Measurements from ENCODE around the gene RTF2.
A peak's percentile ranks its signal among the peaks of the same experiment; 100 is the strongest.

The RTF2 gene

GRCh38 chr20:56468316-56469076 lies at the start of gene RTF2:
TSS of gene RTF2 (plus strand) at chr20:56468627. CDS start at chr20:56468698, 71 bp downstream.
- DNase-seq = peak; percentile 99

GRCh38 chr20:56420028-56420427 lies 48.4 kb upstream of the RTF2 start:
- no peak for DNase-seq

GRCh38 chr20:56420940-56421688 lies 47.3 kb upstream of the RTF2 start:
- DNase-seq = no peak

GRCh38 chr20:56422076-56422823 lies 46.2 kb upstream of the RTF2 start:
- DNase-seq = no peak

GRCh38 chr20:56422824-56423189 lies 45.6 kb upstream of the RTF2 start:
- DNase-seq = no peak

GRCh38 chr20:56423211-56423610 lies 45.2 kb upstream of the RTF2 start:
- no peak for DNase-seq

- DNase-seq = no peak
Observed at GRCh38 chr20:56423886-56424285, 44.5 kb upstream of the RTF2 start.

- DNase-seq = no peak
Observed at GRCh38 chr20:56424931-56425330, 43.5 kb upstream of the RTF2 start.

GRCh38 chr20:56426026-56426425 lies 42.4 kb upstream of the RTF2 start:
- DNase-seq = no peak

- no peak for DNase-seq
Observed at GRCh38 chr20:56426926-56427325, 41.5 kb upstream of the RTF2 start.

GRCh38 chr20:56427797-56428196 lies 40.6 kb upstream of the RTF2 start:
- DNase-seq = no peak

GRCh38 chr20:56428410-56428809 lies 40.0 kb upstream of the RTF2 start:
- no peak for DNase-seq

GRCh38 chr20:56428881-56429280 lies 39.5 kb upstream of the RTF2 start:
- DNase-seq = no peak

GRCh38 chr20:56429502-56429901 lies 38.9 kb upstream of the RTF2 start:
- DNase-seq = no peak

GRCh38 chr20:56429941-56430340 lies 38.5 kb upstream of the RTF2 start:
- DNase-seq = no peak

GRCh38 chr20:56430461-56430860 lies 38.0 kb upstream of the RTF2 start:
- no peak for DNase-seq

- no peak for DNase-seq
Observed at GRCh38 chr20:56430957-56431356, 37.5 kb upstream of the RTF2 start.

GRCh38 chr20:56431471-56431870 lies 37.0 kb upstream of the RTF2 start:
- DNase-seq = no peak

GRCh38 chr20:56433221-56433879 lies 35.1 kb upstream of the RTF2 start:
- no peak for DNase-seq

- DNase-seq = no peak
Observed at GRCh38 chr20:56433880-56434255, 34.6 kb upstream of the RTF2 start.

- no peak for DNase-seq
Observed at GRCh38 chr20:56437196-56437960, 31.0 kb upstream of the RTF2 start.

- no peak for DNase-seq
Observed at GRCh38 chr20:56438284-56438683, 30.1 kb upstream of the RTF2 start.
